GM23248 (cell line): Measurements from ENCODE around the gene PACSIN1. TPM values are rescaled to one million over a fixed set of nuclear protein-coding genes. Genes with fewer than 3 reads are reported as not detected.

ENCODE experiments used
- DNase-seq: peaks from one replicate; pipeline ENCODE4 v3.0.0-alpha.2; 2015
- H2AFZ ChIP-seq: fragments of 200-600 bp; sonication (generic); 2 replicates; pipeline ENCODE4 v1.6.1; 2016; ENCODE audit warnings: antibody characterized with exemption
- H3F3A ChIP-seq: fragments of 200-600 bp; sonication (generic); 2 replicates; pipeline ENCODE4 v1.6.1; 2016; ENCODE audit warnings: mild to moderate bottlenecking, antibody characterized with exemption, mixed run types; ENCODE audit not compliant: insufficient read depth
- H3K27ac ChIP-seq: fragments of 200-600 bp; sonication (generic); 2 replicates; pipeline ENCODE4 v1.5.1; 2016; ENCODE audit warnings: mild to moderate bottlenecking
- H3K27me3 ChIP-seq: fragments of 200-600 bp; sonication (generic); replicated peaks from 2 replicates; pipeline ENCODE4 v1.6.1; 2016; ENCODE audit warnings: mild to moderate bottlenecking; ENCODE audit not compliant: insufficient read depth
- H3K36me3 ChIP-seq: fragments of 200-600 bp; sonication (generic); 2 replicates; pipeline ENCODE4 v1.6.1; 2016; ENCODE audit warnings: low read depth, mild to moderate bottlenecking
- H3K4me1 ChIP-seq: fragments of 200-600 bp; sonication (generic); 2 replicates; pipeline ENCODE4 v1.6.1; 2016; ENCODE audit warnings: mild to moderate bottlenecking; ENCODE audit not compliant: insufficient read depth
- H3K4me2 ChIP-seq: fragments of 200-600 bp; sonication (generic); one replicate; pipeline ENCODE4 v1.6.1; 2016; ENCODE audit warnings: mild to moderate bottlenecking; ENCODE audit not compliant: unreplicated experiment
- H3K4me3 ChIP-seq: fragments of 200-600 bp; sonication (generic); 2 replicates; pipeline ENCODE4 v1.5.1; 2016; ENCODE audit warnings: mild to moderate bottlenecking
- H3K79me2 ChIP-seq: fragments of 200-600 bp; sonication (generic); 2 replicates; pipeline ENCODE4 v1.6.1; 2016; ENCODE audit warnings: mild to moderate bottlenecking; ENCODE audit not compliant: insufficient read depth
- H3K9ac ChIP-seq: fragments of 200-600 bp; sonication (generic); 2 replicates; pipeline ENCODE4 v1.6.1; 2016; ENCODE audit warnings: mild to moderate bottlenecking
- H3K9me2 ChIP-seq: fragments of 200-600 bp; sonication (generic); 2 replicates; pipeline ENCODE4 v1.6.1; 2016; ENCODE audit warnings: mixed run types, mild to moderate bottlenecking, moderate library complexity; ENCODE audit not compliant: insufficient read depth
- H3K9me3 ChIP-seq: fragments of 200-600 bp; sonication (generic); one replicate; pipeline ENCODE4 v1.6.1; 2017; ENCODE audit warnings: low read depth
- H4K20me1 ChIP-seq: fragments of 200-600 bp; sonication (generic); 2 replicates; pipeline ENCODE4 v1.6.0; 2016; ENCODE audit not compliant: insufficient read depth
- EZH2 ChIP-seq: fragments of 200-600 bp; sonication (generic); IDR thresholded peaks from 2 replicates; pipeline ENCODE4 v1.6.1; 2018; ENCODE audit warnings: antibody characterized with exemption, mild to moderate bottlenecking; ENCODE audit not compliant: insufficient read depth, poor library complexity, severe bottlenecking
- EZH2phosphoT487 ChIP-seq: fragments of 200-600 bp; sonication (generic); IDR thresholded peaks from 2 replicates; pipeline ENCODE4 v1.6.1; 2018; ENCODE audit warnings: antibody characterized with exemption, moderate library complexity, mild to moderate bottlenecking, low read depth; ENCODE audit not compliant: insufficient read depth
- WGBS, 2 experiments: methylation state at CpG; one replicate each; pipeline ENCODE4 v1.1.6; 2015 to 2017; ENCODE audit warnings: low lambda C conversion rate in 2 of 2, low coverage in 1 of 2; ENCODE audit errors: missing lambda C conversion rate in 2 of 2; 5-methylcytosine and 5-hydroxymethylcytosine counted together
- in situ Hi-C: fragments of 300-500 bp; cut with MboI; formaldehyde crosslinking; loops from 2 replicates; pipeline ENCODE4 v1.15.0; 2020
- polyA plus RNA-seq: library from polyadenylated mRNA; unstranded; fragments of >200 nt; fragmentation: Nextera tagmentation; extraction: Ambion mirVana; gene quantifications from 2 replicates; pipeline ENCODE4 v1.2.1, GENCODE V29; 2016
- total RNA-seq: library from RNA; depleted of rRNA; stranded (reverse); fragments of >200 nt; shearing (Covaris generic); gene quantifications from 2 replicates; pipeline ENCODE4 v1.2.3, GENCODE V29; 2014

The PACSIN1 gene
- total and polyA plus RNA-seq, 2 experiments from 2014 or later, result not detected

GRCh38 chr6:34540222-34540621 is 74.3 kb downstream of the PACSIN1 start:
- 54 to 59% methylated on average over 5 of the region's 5 CpGs for WGBS, 2 experiments
- Histone ChIP-seq H3K9me3 (no peaks in the 10 kb centered on the region), H3K36me3 (no peaks in the 10 kb centered on the region), H3K27me3 (no peaks in the 10 kb centered on the region), H3K27ac (no peak overlapping the region), H3K9ac (no peak overlapping the region), H3K4me1 (no peaks in the 10 kb centered on the region), H3F3A (no peaks in the 10 kb centered on the region), H2AFZ (no peak overlapping the region), H4K20me1 (no peaks in the 10 kb centered on the region), H3K9me2 (no peaks in the 10 kb centered on the region), H3K4me3 (no peak overlapping the region), H3K79me2 (no peaks in the 10 kb centered on the region), H3K4me2 (no peak overlapping the region)
- TF ChIP-seq EZH2phosphoT487, result no peak
- TF ChIP-seq EZH2, result no peak
- in situ Hi-C loops, result no loop called here
- no peak for DNase-seq

- DNase-seq, result no peak
- no peaks in the 10 kb centered on the region for H3F3A ChIP-seq
- H3K36me3 ChIP-seq, result no peaks in the 10 kb centered on the region
- H3K9ac ChIP-seq, result no peak overlapping the region
- no peak overlapping the region for H2AFZ ChIP-seq
- no peaks in the 10 kb centered on the region for H3K9me3 ChIP-seq
- TF ChIP-seq EZH2phosphoT487 (no peak), EZH2 (no peak)
- in situ Hi-C loops, result no loop called here
- no peak overlapping the region for H3K27ac ChIP-seq
- no peak overlapping the region for H3K4me2 ChIP-seq
- H3K4me1 ChIP-seq, result no peaks in the 10 kb centered on the region
- 82 to 94% methylated on average over 8 of the region's 8 CpGs for WGBS, 2 experiments
- H3K27me3 ChIP-seq, result no peaks in the 10 kb centered on the region
- no peaks in the 10 kb centered on the region for H3K79me2 ChIP-seq
- no peak overlapping the region for H3K4me3 ChIP-seq
- no peaks in the 10 kb centered on the region for H3K9me2 ChIP-seq
- H4K20me1 ChIP-seq, result no peaks in the 10 kb centered on the region
Observed at GRCh38 chr6:34540841-34541240, 75.0 kb downstream of the PACSIN1 start.

- Histone ChIP-seq H3K36me3 (no peaks in the 10 kb centered on the region), H3F3A (no peaks in the 10 kb centered on the region), H3K4me3 (no peak overlapping the region), H3K9me2 (no peaks in the 10 kb centered on the region), H3K27ac (no peak overlapping the region), H3K4me1 (no peaks in the 10 kb centered on the region), H3K9ac (no peak overlapping the region), H3K27me3 (no peaks in the 10 kb centered on the region), H3K9me3 (no peaks in the 10 kb centered on the region), H2AFZ (no peak overlapping the region), H3K79me2 (no peaks in the 10 kb centered on the region), H3K4me2 (no peak overlapping the region), H4K20me1 (no peaks in the 10 kb centered on the region)
- in situ Hi-C loops, result no loop called here
- peak; percentile 34 for DNase-seq
- TF ChIP-seq EZH2 (no peak), EZH2phosphoT487 (no peak)
- WGBS, 2 experiments, result 82 to 89% methylated on average over 5 of the region's 5 CpGs
Observed at GRCh38 chr6:34543421-34543820, 77.5 kb downstream of the PACSIN1 start.

GRCh38 chr6:34544052-34544604 is 78.3 kb downstream of the PACSIN1 start:
- H3K9ac ChIP-seq, result no peak overlapping the region
- no peak overlapping the region for H2AFZ ChIP-seq
- no peak for TF ChIP-seq EZH2
- TF ChIP-seq EZH2phosphoT487, result no peak
- no peaks in the 10 kb centered on the region for H4K20me1 ChIP-seq
- H3K9me2 ChIP-seq, result no peaks in the 10 kb centered on the region
- H3F3A ChIP-seq, result no peaks in the 10 kb centered on the region
- H3K27me3 ChIP-seq, result no peaks in the 10 kb centered on the region
- H3K4me2 ChIP-seq, result no peak overlapping the region
- no peaks in the 10 kb centered on the region for H3K4me1 ChIP-seq
- H3K4me3 ChIP-seq, result no peak overlapping the region
- in situ Hi-C loops, result no loop called here
- H3K79me2 ChIP-seq, result no peaks in the 10 kb centered on the region
- no peaks in the 10 kb centered on the region for H3K9me3 ChIP-seq
- no peak overlapping the region for H3K27ac ChIP-seq
- WGBS, 2 experiments, result 89% methylated on average over 27 of the region's 27 CpGs
- H3K36me3 ChIP-seq, result no peaks in the 10 kb centered on the region
- no peak for DNase-seq
